Endodermal cell (in vitro differentiated cells): Measurements from ENCODE around the gene SBNO2. TPM values are rescaled to one million over a fixed set of nuclear protein-coding genes. Genes with fewer than 3 reads are reported as not detected.

Source experiments
- DNase-seq: peaks from one replicate; pipeline ENCODE4 v3.0.0-alpha.2; 2017
- H3K27ac ChIP-seq: 2 replicates; pipeline ENCODE4 v1.5.1; 2013; ENCODE audit warnings: mild to moderate bottlenecking, low read depth, low read length, moderate library complexity
- H3K27me3 ChIP-seq: 2 replicates; pipeline ENCODE4 v1.6.1; 2013; ENCODE audit warnings: mild to moderate bottlenecking, low read length, moderate library complexity; ENCODE audit not compliant: insufficient read depth, control insufficient read depth, poor library complexity, severe bottlenecking
- H3K36me3 ChIP-seq: 2 replicates; pipeline ENCODE4 v1.7.0; 2013; ENCODE audit warnings: mild to moderate bottlenecking, low read length, moderate library complexity; ENCODE audit not compliant: control insufficient read depth, insufficient read depth
- H3K4me1 ChIP-seq: one replicate; pipeline ENCODE4 v1.7.0; 2013; ENCODE audit warnings: low read length; ENCODE audit not compliant: control insufficient read depth, insufficient read depth
- H3K4me3 ChIP-seq: 2 replicates; pipeline ENCODE4 v1.5.1; 2013; ENCODE audit warnings: mild to moderate bottlenecking, low read length, moderate library complexity
- H3K9ac ChIP-seq: 2 replicates; pipeline ENCODE4 v1.6.1; 2013; ENCODE audit warnings: mild to moderate bottlenecking, low read length, moderate library complexity; ENCODE audit not compliant: poor library complexity, severe bottlenecking; ENCODE audit errors: extremely low read depth
- H3K9me3 ChIP-seq: 2 replicates; pipeline ENCODE4 v1.6.1; 2013; ENCODE audit warnings: mild to moderate bottlenecking, low read length, moderate library complexity; ENCODE audit not compliant: control insufficient read depth
- H3K27ac Mint-ChIP-seq: 2 replicates; pipeline ENCODE4 v1.8.0; 2020; ENCODE audit warnings: mixed read lengths
- H3K27me3 Mint-ChIP-seq: 2 replicates; pipeline ENCODE4 v1.8.0; 2021; ENCODE audit warnings: mild to moderate bottlenecking, mixed read lengths; ENCODE audit not compliant: insufficient read depth
- H3K36me3 Mint-ChIP-seq: 2 replicates; pipeline ENCODE4 v1.8.0; 2020; ENCODE audit warnings: low read depth, mixed read lengths
- H3K4me1 Mint-ChIP-seq: 2 replicates; pipeline ENCODE4 v1.8.0; 2020; ENCODE audit warnings: mixed read lengths
- H3K4me3 Mint-ChIP-seq: 2 replicates; pipeline ENCODE4 v1.8.0; 2020; ENCODE audit warnings: mild to moderate bottlenecking, moderate library complexity, mixed read lengths
- H3K9me3 Mint-ChIP-seq: 2 replicates; pipeline ENCODE4 v1.8.0; 2020; ENCODE audit warnings: mild to moderate bottlenecking, mixed read lengths
- CTCF ChIP-seq: fragments of 200-600 bp; sonication (generic); conservative IDR thresholded peaks from 2 replicates; pipeline ENCODE4 v1.5.0; 2021; ENCODE audit warnings: antibody characterized with exemption, mild to moderate bottlenecking
- WGBS, 2 experiments: methylation state at CpG; one replicate each; pipeline versions ENCODE4 v1.1.5 to v1.1.7; 2013; ENCODE audit warnings: missing lambda C conversion rate in 2 of 2, mixed read lengths in 1 of 2; ENCODE audit not compliant: insufficient coverage in 1 of 2, insufficient read length in 1 of 2; 5-methylcytosine and 5-hydroxymethylcytosine counted together
- total RNA-seq, 2 donors: library from RNA; stranded (reverse); fragmentation: NEBNext Ultra II Directional in 1 of 2; extraction: Animal tissue kit (Norgen Biotek cat#: 25700) in 1 of 2; gene quantifications; 2 replicates in 1 of 2; 3 replicates in 1 of 2; pipeline ENCODE4 v1.2.1, GENCODE V29; 2021

Gene SBNO2
- total RNA-seq, 2 donors from 2014 or later: 43.3 to 50.4 TPM

- Mint-ChIP-seq H3K4me1 (no peaks in the 10 kb centered on the region), H3K36me3 (peaks cover 2% of the 10 kb centered on the region), H3K4me3 (no peak overlapping the region), H3K9me3 (no peaks in the 10 kb centered on the region), H3K27ac (no peak overlapping the region), H3K27me3 (no peaks in the 10 kb centered on the region)
- no peaks in the 10 kb centered on the region for H3K36me3 ChIP-seq
- H3K27ac ChIP-seq: no peak overlapping the region
- TF ChIP-seq CTCF: no peak
- no peak overlapping the region for H3K4me3 ChIP-seq
- H3K9me3 ChIP-seq: no peaks in the 10 kb centered on the region
- no peaks in the 10 kb centered on the region for H3K27me3 ChIP-seq
- H3K9ac ChIP-seq: no peak overlapping the region
- DNase-seq: no peak
- H3K4me1 ChIP-seq: no peaks in the 10 kb centered on the region
- WGBS, 2 experiments: 80% methylated on average over 1 to 11 of the region's 18 CpGs
Measured at GRCh38 chr19:1161716-1162115, 12.4 kb downstream of the SBNO2 start.

- no peaks in the 10 kb centered on the region for H3K27me3 Mint-ChIP-seq
- H3K36me3 Mint-ChIP-seq: peaks cover 2% of the 10 kb centered on the region
- WGBS, 2 experiments: 95 to 97% methylated on average over 26 to 31 of the region's 31 CpGs
- peak overlapping the region; percentile 48 for H3K27ac Mint-ChIP-seq
- H3K4me1 Mint-ChIP-seq: no peaks in the 10 kb centered on the region
- no peaks in the 10 kb centered on the region for H3K9me3 Mint-ChIP-seq
- no peak for TF ChIP-seq CTCF
- H3K4me1 ChIP-seq: no peaks in the 10 kb centered on the region
- no peak overlapping the region for H3K4me3 ChIP-seq
- H3K9me3 ChIP-seq: no peaks in the 10 kb centered on the region
- H3K27ac ChIP-seq: no peak overlapping the region
- H3K36me3 ChIP-seq: no peaks in the 10 kb centered on the region
- H3K4me3 Mint-ChIP-seq: no peak overlapping the region
- no peaks in the 10 kb centered on the region for H3K27me3 ChIP-seq
- H3K9ac ChIP-seq: no peak overlapping the region
- no peak for DNase-seq
Measured at GRCh38 chr19:1159864-1160595, 14.0 kb downstream of the SBNO2 start.

GRCh38 chr19:1158885-1159448 is 15.1 kb downstream of the SBNO2 start:
- H3K27ac ChIP-seq: no peak overlapping the region
- no peaks in the 10 kb centered on the region for H3K4me1 ChIP-seq
- no peaks in the 10 kb centered on the region for H3K27me3 Mint-ChIP-seq
- no peak for TF ChIP-seq CTCF
- H3K27ac Mint-ChIP-seq: no peak overlapping the region
- no peaks in the 10 kb centered on the region for H3K27me3 ChIP-seq
- peaks cover 2% of the 10 kb centered on the region for H3K36me3 Mint-ChIP-seq
- H3K4me1 Mint-ChIP-seq: no peaks in the 10 kb centered on the region
- no peak overlapping the region for H3K4me3 Mint-ChIP-seq
- no peak overlapping the region for H3K4me3 ChIP-seq
- no peak for DNase-seq
- no peaks in the 10 kb centered on the region for H3K9me3 Mint-ChIP-seq
- 92 to 96% methylated on average over 19 to 32 of the region's 32 CpGs for WGBS, 2 experiments
- no peaks in the 10 kb centered on the region for H3K36me3 ChIP-seq
- H3K9ac ChIP-seq: no peak overlapping the region
- no peaks in the 10 kb centered on the region for H3K9me3 ChIP-seq
